MM.1S (cell line): Measurements from ENCODE around the gene PRKCE.

Source experiments
- DNase-seq: peaks from one replicate; pipeline ENCODE4 v3.0.0-alpha.2; 2015
- H2AFZ ChIP-seq: fragments of 300-600 bp; sonication (generic); 2 replicates; pipeline ENCODE4 v1.6.0; 2016; ENCODE audit warnings: antibody characterized with exemption, low read length
- H3F3A ChIP-seq: fragments of 300-600 bp; sonication (generic); 2 replicates; pipeline ENCODE4 v1.6.1; 2016; ENCODE audit warnings: mild to moderate bottlenecking, antibody characterized with exemption, low read length, moderate library complexity, mixed read lengths; ENCODE audit not compliant: insufficient read depth
- H3K27ac ChIP-seq: fragments of 300-600 bp; sonication (generic); 2 replicates; pipeline ENCODE4 v1.5.1; 2016; ENCODE audit warnings: mild to moderate bottlenecking, low read length
- H3K27me3 ChIP-seq: fragments of 300-600 bp; sonication (generic); replicated peaks from 2 replicates; pipeline ENCODE4 v1.6.0; 2016; ENCODE audit warnings: low read length; ENCODE audit not compliant: insufficient read depth
- H3K36me3 ChIP-seq: fragments of 300-600 bp; sonication (generic); replicated peaks from 2 replicates; pipeline ENCODE4 v1.6.1; 2016; ENCODE audit warnings: mild to moderate bottlenecking, low read length, mixed read lengths; ENCODE audit not compliant: insufficient read depth
- H3K4me1 ChIP-seq: fragments of 300-600 bp; sonication (generic); 2 replicates; pipeline ENCODE4 v1.6.1; 2016; ENCODE audit warnings: low read length, mixed read lengths
- H3K4me2 ChIP-seq: fragments of 300-600 bp; sonication (generic); 2 replicates; pipeline ENCODE4 v1.6.0; 2016; ENCODE audit warnings: low read depth, low read length
- H3K4me3 ChIP-seq: fragments of 300-600 bp; sonication (generic); 2 replicates; pipeline ENCODE4 v1.5.1; 2016; ENCODE audit warnings: low read length, mixed read lengths
- H3K79me2 ChIP-seq: fragments of 300-600 bp; sonication (generic); 2 replicates; pipeline ENCODE4 v1.6.1; 2016; ENCODE audit warnings: mixed run types, low read length, mixed read lengths
- H3K9ac ChIP-seq: fragments of 300-600 bp; sonication (generic); 2 replicates; pipeline ENCODE4 v1.6.1; 2016; ENCODE audit warnings: low read length, mixed read lengths
- H3K9me2 ChIP-seq: fragments of 300-600 bp; sonication (generic); replicated peaks from 2 replicates; pipeline ENCODE4 v1.6.1; 2016; ENCODE audit warnings: mild to moderate bottlenecking, low read length, mixed read lengths; ENCODE audit not compliant: insufficient read depth
- H3K9me3 ChIP-seq: fragments of 300-600 bp; sonication (generic); replicated peaks from 2 replicates; pipeline ENCODE4 v1.6.1; 2016; ENCODE audit warnings: mild to moderate bottlenecking, low read length, mixed read lengths; ENCODE audit not compliant: insufficient read depth
- H4K20me1 ChIP-seq: fragments of 300-600 bp; sonication (generic); 2 replicates; pipeline ENCODE4 v1.6.1; 2016; ENCODE audit warnings: mild to moderate bottlenecking, low read length, moderate library complexity, mixed read lengths; ENCODE audit not compliant: insufficient read depth
- EZH2 ChIP-seq: fragments of 300-600 bp; sonication (generic); optimal IDR thresholded peaks from 2 replicates; pipeline ENCODE3; 2017; ENCODE audit warnings: low read depth, mild to moderate bottlenecking, antibody characterized with exemption, low read length, mixed read lengths
- EZH2phosphoT487 ChIP-seq: fragments of 300-600 bp; sonication (generic); IDR thresholded peaks from 2 replicates; pipeline ENCODE4 v1.6.1; 2018; ENCODE audit warnings: antibody characterized with exemption, low read length
- TF ChIP-seq, protein P1 (sequence below): fragments of 300-600 bp; sonication (generic); IDR thresholded peaks from 2 replicates; pipeline ENCODE4 v1.5.1; 2016; ENCODE audit warnings: antibody characterized with exemption, low read length, mixed read lengths

Gene PRKCE

DNA sequence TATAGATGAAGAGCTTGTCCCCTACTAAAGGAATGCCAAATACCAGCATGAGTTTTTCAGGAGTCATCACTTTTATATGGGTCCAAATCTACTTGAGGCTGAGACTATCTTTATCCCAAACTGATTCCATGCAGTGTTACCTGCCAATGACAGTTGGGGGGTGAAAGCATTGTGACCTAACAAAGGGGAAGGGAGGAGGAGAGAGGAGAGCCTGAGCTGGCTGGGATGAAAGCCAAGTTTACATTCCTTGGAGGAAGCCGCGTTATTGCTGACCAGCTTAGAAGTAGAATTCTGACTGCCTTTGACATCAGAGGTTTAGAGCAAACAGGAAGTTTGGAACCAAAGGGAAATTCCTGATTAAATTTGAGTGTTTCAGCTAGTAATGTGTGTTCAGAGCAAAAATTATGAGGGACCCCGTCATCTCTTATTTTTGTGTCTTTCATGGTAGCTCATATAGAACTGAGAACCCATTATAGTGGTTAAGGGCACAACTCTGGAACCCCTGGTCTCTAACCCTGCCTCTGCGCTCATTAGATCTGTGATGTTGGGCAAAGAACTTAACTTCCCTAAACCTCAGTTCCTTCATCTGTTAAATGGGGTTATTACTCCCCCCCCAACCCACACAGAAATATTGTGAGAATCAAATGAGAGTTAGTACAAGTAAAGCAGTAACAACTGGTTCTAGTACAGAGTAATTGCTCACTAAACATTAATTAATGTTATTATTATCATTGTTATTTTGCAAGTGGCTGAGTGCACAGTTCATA, 446.4 kb downstream of the PRKCE start:
- DNase-seq: no peak
- H3K9me2 ChIP-seq: no peaks in the 10 kb centered on the region
- no peak for TF ChIP-seq EZH2
- TF ChIP-seq EZH2phosphoT487: no peak
- TF ChIP-seq, protein P1, sequence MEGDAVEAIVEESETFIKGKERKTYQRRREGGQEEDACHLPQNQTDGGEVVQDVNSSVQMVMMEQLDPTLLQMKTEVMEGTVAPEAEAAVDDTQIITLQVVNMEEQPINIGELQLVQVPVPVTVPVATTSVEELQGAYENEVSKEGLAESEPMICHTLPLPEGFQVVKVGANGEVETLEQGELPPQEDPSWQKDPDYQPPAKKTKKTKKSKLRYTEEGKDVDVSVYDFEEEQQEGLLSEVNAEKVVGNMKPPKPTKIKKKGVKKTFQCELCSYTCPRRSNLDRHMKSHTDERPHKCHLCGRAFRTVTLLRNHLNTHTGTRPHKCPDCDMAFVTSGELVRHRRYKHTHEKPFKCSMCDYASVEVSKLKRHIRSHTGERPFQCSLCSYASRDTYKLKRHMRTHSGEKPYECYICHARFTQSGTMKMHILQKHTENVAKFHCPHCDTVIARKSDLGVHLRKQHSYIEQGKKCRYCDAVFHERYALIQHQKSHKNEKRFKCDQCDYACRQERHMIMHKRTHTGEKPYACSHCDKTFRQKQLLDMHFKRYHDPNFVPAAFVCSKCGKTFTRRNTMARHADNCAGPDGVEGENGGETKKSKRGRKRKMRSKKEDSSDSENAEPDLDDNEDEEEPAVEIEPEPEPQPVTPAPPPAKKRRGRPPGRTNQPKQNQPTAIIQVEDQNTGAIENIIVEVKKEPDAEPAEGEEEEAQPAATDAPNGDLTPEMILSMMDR: no peak

DNA sequence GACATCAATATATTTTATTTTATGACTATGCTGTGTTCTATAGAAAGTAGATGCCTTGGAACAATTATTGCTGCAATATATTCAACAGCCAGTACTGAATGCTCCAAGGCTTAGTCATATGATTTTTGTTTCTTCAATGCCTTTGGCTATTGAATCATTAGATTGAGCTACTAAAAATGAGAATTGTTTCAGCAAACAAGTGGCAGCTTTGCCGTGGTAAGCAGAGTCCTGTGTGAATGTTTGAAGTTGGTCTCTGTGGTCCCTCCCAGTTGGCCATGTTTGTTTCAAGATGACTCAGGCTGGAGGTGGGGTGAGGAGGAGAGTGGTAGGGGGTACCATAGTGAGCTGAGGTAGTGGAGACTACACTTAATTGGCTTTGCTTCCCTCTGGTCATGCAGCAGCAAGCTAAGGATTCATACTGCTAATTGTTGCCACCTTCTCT, 447.2 kb downstream of the PRKCE start:
- Histone ChIP-seq H4K20me1 (no peaks in the 10 kb centered on the region), H2AFZ (no peak overlapping the region), H3F3A (no peaks in the 10 kb centered on the region), H3K79me2 (no peaks in the 10 kb centered on the region), H3K4me3 (no peak overlapping the region), H3K9ac (no peak overlapping the region), H3K4me1 (no peaks in the 10 kb centered on the region), H3K27ac (no peak overlapping the region), H3K36me3 (no peaks in the 10 kb centered on the region), H3K9me3 (no peaks in the 10 kb centered on the region), H3K4me2 (no peak overlapping the region), H3K27me3 (no peaks in the 10 kb centered on the region), H3K9me2 (no peaks in the 10 kb centered on the region)
- DNase-seq: no peak
- no peak for TF ChIP-seq EZH2phosphoT487
- TF ChIP-seq EZH2: no peak
- TF ChIP-seq, protein P1: no peak

More for the DNA sequence above, 446.4 kb downstream of the PRKCE start:
- Histone ChIP-seq H3K9ac (no peak overlapping the region), H3K36me3 (no peaks in the 10 kb centered on the region), H3K27me3 (no peaks in the 10 kb centered on the region), H3F3A (no peaks in the 10 kb centered on the region), H4K20me1 (no peaks in the 10 kb centered on the region), H3K79me2 (no peaks in the 10 kb centered on the region), H3K9me3 (no peaks in the 10 kb centered on the region), H3K4me2 (no peak overlapping the region), H3K4me3 (no peak overlapping the region), H3K4me1 (no peaks in the 10 kb centered on the region), H3K27ac (no peak overlapping the region), H2AFZ (no peak overlapping the region)

DNA sequence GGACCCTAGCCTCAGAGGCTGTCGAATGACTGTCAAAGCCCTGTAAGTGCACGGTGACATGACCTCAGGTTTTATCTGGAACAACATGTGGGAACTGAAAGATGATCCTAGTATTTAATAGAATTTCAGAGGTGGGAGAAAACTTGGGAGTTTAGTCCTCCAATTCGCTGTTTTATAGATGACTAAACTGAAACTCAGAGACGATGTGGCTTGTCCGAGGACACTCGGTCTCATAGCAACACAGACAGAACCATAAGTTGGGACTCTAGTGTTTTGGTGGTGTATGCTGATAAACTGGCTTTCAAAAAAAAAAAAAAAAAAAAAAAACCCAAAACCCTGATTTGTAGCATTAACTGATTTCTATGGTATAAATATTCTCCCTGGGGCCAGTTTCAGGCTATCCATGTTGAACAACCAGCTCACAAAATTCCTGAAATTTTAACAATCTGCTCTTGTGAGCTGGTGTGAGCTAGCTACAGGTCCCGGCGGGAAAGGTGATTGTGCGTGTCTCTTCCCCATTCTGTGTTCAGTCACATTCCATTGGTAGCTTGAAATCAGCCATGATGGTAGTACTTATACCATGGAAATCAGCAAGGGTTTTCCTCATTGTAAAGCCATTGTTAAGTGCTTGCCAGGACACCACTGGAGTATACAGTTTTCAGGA, 450.2 kb downstream of the PRKCE start:
- Histone ChIP-seq H2AFZ (no peak overlapping the region), H3K4me1 (no peaks in the 10 kb centered on the region), H3K9ac (no peak overlapping the region), H3K36me3 (no peaks in the 10 kb centered on the region), H3K9me3 (no peaks in the 10 kb centered on the region), H3K4me2 (no peak overlapping the region), H3K79me2 (no peaks in the 10 kb centered on the region), H4K20me1 (no peaks in the 10 kb centered on the region), H3F3A (no peaks in the 10 kb centered on the region), H3K27me3 (no peaks in the 10 kb centered on the region), H3K9me2 (no peaks in the 10 kb centered on the region), H3K27ac (no peak overlapping the region), H3K4me3 (no peak overlapping the region)
- no peak for DNase-seq
- TF ChIP-seq EZH2phosphoT487: no peak
- TF ChIP-seq EZH2: no peak
- TF ChIP-seq, protein P1: no peak
